Measurements from ENCODE around the gene UBE2U.
"Not testable (repeated sequence)": the region's sequence is repeated elsewhere in the genome, so short reads cannot be mapped to it uniquely, and the experiment has no call there.

UBE2U gene

DNA sequence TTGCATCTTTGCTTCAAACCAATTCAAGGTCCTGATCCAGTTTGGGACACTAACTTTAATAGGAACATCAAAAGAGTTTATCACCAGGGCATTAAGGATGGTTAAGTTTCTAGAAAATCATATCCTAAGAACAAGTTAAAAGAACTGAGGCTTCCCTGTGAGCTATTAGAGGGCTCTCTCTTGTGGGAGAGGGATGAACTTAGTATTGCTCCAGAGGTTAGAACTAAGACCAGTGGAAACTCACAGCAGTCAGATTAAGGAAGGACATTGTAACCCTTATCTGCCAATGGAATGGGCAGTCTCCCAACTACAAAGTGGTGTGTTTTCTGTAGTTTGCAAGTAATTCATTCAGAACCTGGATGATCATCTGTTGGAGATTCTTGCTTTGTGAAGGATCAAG is 36.8 kb downstream of the UBE2U start:
- no peak for DNase-seq (ENCODE audit: low spot score)

DNA sequence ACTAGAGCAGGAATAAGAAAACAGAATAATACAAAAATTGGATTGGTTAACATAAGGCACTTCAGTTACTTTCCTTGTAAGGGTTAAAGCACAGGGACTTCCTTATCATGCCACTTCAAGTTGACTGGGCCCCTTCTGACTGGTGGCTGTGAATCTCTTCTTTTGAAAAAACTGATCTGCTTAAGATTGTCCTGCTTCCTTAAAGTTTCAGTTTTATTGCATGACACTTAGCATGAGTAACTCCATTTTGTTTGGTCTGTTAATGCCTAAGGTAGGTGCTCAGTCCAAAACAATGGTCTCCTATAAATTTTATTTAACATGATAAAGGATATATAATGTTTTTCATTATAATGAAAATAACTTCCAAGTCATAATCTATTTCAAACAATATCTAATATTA is 37.6 kb downstream of the UBE2U start:
- no peak for DNase-seq (ENCODE audit: low spot score)

DNA sequence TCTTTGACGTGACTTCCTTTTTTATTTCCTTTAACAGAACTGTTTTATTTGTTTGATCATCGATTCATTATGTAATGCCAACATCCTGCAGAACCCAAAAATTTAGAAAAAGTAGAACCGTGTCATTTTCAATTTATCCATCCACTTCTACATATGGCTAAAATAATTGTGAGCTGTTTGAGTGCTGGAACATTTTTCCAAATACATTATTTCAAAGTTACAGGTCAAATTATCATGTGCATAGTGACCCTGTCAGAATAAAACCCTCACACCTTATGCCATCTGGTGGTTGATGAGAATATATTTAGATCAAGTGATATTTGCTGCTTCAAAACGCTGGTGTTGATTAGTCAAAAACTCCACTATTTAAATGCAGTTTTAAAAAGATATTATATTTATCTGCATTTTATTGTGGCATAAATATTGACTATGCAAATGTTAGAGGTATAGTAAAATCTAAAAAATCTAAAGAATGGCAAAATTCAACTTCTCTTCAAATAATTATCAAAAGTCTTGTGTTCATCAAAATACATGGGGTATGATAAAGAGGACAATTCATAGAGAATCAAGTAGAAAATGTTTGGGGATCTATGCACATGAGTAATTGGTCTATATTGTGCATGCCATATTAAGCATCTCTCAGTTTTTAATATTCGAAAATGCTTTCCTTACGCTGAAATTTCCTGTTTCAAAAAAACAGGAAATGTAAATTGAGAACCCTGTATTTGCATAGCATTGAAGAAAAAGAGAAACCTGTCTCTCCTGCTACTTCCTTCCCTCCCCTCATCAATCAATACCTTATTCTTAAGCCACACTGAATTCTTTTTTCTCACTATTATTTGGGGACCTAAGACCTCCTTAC is 39.7 kb downstream of the UBE2U start:
- DNase-seq (ENCODE audit: low spot score), result peak; percentile 17

DNA sequence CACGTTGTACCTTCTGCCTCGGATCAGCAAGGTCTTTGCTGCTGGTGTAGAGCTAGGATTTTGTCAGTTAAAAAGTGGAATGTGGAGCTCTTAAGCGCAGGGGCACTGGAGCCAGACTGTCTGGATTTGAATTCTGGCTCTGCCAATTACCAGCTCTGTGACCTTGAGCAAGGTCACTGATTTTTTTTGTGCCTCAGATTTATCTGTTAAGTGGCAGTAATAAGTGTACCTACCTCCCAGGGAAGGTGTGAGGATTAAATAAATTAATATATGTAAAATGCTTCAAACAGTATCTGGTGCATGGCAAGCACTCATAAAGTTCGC is 40.3 kb downstream of the UBE2U start:
- DNase-seq (ENCODE audit: low spot score), result no peak

DNA sequence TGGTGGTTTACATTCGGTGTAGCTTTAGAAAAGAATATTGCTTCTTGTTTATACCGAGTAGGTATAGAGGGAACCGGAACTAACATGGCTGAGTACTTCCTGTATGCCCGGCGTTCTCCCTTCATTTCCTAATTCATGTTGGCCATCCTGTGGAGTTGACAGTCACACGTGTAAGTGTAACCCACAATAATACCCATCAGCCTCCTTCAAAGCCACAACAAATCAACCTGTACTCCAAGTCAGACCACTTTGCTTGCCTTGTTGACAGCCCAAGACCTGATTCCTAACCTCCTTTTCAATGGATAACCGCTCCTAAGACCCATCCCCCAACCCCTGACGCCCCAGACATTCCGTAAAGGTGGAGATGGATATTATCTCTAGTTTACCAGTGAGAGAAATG is 42.1 kb downstream of the UBE2U start:
- DNase-seq (ENCODE audit: low spot score), result no peak

DNA sequence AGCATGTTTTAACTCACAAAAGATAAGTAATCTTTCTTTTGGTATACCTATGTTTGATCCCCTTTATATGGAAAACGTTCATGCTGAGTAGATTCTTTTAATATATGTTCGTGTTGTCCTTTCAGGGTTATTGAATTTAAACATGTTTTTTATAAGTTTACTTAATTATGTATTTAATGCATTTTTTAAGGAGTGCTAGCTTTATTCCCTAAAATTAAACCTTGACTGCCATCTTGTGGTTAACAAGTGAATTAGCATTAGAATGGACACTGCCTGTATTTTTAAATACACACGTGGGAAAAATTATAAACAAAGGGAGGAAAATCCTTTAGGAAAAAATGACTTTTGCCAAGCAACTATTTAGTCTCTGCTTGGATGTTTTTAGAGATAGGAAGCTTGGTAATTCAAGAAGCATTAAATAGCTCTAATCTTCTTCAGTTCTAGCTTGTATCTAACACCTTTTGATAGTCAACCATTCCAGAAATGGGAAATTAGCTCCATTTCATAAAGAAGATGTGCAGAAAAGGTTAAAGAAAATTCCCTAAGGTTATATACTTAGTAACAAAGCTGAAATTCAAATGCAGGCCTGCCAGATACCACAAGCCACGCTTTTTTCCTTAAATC is 43.0 kb downstream of the UBE2U start:
- peak; percentile 40 for DNase-seq (ENCODE audit: low spot score)

DNA sequence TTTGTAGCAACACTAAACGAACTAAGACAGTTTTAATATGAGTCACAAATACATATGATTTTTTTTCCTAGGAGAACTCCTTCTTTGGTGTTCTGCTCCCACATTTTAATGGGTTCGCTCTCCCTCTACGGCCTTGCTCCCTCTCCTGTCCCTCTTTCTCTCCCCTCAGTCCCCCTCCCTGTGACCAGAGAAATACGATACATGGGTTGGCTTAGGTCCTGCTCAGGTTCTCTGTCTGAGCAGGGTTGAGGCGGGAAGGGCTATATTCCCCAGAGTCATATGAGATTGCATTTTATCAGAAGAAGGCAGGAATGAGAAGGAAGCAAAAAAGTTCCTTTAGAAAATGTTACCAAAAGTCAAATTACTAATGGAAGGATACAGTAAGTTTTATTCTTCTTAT is 44.6 kb downstream of the UBE2U start:
- DNase-seq (ENCODE audit: low spot score), result no peak

DNA sequence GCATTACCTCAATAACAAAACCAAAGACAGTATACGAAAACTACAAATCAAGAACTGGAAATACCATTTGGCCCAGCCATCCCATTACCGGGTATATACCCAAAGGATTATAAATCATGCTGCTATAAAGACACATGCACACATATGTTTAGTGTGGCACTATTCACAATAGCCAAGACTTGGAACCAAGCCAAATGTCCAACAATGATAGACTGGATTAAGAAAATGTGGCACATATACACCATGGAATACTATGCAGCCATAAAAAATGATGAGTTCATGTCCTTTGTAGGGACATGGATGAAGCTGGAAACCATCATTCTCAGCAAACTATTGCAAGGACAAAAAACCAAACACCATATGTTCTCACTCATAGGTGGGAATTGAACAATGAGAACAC is 47.0 kb downstream of the UBE2U start:
- DNase-seq (ENCODE audit: low spot score), result not testable (repeated sequence)

DNA sequence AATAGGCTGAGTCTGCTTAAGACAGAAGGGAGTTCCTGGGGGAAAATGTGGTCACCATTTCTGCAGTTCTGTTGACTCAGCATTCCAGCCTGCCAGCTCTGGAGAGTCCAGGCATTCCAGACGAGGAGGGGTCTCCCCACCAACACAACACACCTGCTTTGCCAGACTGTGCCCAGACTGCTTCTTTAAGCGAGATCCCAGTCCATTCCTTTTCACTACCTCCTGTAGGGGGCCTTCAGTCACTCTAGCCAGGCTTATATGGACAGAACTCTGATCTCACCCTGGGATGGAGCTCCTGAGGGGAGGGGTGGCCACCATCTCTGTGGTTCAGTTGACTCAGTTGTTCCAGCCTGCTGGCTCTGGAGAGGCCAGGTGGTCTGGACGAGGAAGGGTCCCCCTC is 48.5 kb downstream of the UBE2U start:
- DNase-seq (ENCODE audit: low spot score), result no peak

DNA sequence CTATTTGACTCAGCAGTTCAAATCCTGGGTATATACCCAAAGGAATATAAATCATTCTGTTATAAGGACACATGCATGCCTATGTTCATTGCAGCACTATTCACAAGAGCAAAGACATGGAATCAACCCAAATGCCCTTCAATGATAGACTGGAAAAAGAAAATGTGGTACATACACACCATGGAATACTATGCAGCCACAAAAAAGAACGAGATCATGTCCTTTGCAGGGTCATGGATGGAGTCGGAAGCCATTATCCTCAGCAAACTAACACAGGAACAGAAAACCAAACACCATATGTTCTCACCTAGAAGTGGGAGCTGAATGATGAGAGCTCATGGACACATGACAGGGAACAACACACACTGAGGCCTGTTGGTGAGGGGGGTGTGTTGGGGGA is 53.8 kb downstream of the UBE2U start:
- not testable (repeated sequence) for DNase-seq (ENCODE audit: low spot score)

DNA sequence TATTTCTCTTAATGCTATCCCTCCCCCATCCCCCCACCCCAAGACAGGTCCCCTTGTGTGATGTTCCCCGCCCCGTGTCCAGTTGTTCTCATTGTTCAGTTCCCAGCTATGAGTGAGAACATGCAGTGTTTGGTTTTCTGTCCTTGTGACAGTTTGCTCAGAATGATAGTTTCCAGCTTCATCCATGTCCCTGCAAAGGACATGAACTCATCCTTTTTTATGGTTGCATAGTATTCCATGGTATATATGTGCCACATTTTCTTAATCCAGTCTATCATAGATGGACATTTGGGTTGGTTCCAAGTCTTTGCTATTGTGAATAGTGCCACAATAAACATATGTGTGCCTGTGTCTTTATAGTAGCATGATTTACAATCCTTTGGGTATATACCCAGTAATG is 55.0 kb downstream of the UBE2U start:
- not testable (repeated sequence) for DNase-seq (ENCODE audit: low spot score)

DNA sequence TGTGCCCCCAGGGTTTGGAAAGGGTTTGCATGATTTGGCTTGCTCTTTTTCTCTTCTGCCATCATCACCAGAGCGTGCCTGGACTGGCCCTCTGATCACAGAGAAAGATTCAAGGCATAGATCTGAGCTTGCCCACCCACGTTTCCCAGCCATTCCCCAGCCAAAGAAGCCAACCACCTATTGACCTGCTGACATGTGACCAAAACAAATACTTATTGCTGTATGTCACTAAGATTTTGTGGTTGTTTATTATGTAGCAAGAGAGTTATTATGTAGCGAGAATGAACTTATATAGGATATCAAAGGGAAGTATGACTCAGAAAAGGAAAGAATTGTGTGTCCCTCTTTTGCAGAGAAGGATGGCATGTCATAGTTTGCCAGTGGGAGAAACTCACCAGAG is 59.9 kb downstream of the UBE2U start:
- no peak for DNase-seq (ENCODE audit: low spot score)

DNA sequence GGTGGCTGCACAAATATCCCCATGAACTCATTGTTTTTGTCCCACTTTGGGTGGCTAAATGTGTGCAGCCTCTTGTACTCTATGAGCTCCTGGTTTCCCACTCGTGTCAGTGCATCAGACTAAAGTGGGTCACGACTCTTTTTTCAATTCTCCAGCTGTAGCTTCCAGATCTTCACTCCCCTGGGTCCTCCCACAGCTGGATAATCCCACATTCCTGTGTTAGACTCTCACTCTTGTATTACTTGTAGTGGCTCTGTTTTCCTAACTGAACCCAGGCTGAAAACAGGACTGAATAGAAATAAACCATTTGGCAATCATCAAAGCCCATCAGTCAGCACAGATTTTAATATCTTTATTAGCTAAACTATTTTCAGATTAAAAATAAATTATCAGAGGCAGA is 60.4 kb downstream of the UBE2U start:
- DNase-seq (ENCODE audit: low spot score), result no peak

DNA sequence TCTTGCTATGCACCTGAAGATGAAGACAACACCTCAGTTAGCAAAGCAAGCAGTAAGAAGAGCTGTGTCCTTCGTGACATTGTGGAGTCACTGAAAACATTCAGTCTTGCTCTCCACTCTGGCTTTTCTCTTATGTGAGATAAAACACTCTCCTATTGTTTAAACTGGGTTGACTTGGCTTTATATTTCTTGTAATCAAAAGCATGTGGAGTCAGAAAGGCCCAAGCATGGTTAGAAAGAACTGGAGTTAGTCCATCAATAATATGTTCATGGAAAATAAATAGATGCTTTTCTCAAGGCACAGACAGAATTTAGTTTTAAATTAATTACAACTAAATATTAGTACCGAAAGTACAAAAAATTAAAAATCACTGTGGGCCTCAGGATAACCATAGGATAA is 61.7 kb downstream of the UBE2U start:
- DNase-seq (ENCODE audit: low spot score), result no peak

DNA sequence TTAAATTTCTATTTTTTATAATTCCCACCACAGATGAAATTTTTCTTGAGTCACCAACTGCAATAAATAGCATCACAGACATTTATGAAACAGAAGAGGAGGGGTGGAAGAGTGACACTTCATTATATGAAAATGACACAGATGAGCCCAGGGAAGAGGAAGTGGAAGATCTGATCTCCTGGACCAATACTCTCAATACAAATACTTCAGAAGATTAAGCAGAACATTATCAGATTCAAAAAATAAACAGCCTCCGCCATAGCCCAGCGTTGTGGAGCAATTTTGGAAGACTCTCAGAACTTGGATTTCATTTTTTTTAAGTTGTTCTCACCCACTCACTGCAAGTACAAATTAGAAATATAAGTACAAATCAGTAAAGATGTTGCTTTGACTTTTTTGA is 63.6 kb downstream of the UBE2U start:
- no peak for DNase-seq (ENCODE audit: low spot score)

DNA sequence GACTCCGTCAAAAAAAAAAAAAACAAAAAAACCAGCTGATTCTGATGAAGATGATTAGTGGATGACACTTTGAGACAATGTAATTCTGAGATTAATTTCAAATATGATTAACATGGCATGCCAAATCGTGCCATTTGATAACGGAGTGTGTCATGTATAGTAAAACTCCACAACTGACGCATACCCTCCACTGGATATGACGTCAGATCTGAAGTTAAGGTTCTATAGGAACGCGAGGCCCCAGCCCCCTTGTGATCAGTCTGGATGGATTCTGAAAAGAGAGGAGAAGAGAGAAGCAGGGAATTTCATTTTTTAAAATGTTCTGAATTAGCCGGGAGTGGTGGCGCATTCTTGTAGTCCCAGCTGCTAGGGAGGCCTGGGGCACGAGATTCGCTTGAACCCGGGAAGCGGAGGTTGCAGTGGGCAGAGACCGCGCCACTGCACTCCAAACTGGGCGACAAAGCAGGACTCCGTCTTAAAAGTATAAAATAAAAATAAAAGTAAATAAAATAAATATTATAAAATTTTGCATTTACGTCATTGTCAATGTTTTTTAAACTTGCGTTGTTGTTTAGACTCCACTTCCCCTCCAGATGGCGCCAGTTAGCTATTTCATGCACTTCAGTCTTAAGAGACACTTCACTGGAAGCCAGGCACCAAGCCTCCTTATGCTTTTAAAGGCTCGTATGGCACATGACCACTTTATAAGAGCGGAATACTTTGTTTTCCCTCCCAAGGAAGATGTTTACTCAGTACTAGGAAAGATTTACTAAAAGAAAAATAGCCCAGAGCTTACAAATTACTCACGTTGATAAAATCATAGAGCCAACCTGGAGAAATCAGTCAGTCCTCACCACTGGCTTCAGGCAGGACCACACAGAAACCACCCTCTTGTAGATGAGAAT is 65.5 kb downstream of the UBE2U start:
- DNase-seq (ENCODE audit: low spot score), result peak; percentile 55

DNA sequence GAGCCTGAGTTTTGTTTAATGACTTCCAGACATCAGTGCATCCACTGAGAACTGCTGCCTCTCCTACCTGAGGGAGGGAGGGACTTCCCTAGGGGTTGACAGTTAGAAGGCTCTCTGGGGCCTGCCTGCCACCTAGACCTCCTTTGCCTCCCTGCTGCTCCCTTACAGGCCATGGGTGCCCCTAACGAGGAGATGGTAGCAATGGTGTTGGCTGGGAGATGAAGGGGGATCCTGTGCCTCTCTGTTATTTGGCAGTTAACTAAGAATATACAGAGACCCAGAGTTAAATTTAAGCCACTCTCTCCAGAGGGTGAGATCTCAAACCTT is 66.1 kb downstream of the UBE2U start:
- DNase-seq (ENCODE audit: low spot score), result no peak

DNA sequence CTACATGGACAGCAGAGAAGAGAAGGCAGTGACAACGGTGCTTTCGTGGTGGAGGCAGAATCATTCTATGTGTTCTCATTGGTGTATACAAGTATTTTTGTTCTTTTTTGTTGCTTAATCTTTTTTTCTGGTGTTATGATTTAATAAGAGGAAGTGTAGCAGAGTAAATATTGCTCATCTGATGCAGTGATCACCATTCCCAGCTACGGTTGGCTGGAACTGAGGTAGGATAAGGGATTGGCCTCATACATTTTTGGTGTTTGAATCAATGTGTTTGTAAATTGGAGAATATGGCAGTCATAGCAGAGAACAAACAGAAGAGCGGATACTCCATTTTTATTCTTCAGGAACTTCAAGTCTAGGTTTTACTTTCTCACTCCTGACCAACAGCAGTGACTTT is 76.6 kb downstream of the UBE2U start:
- no peak for DNase-seq (ENCODE audit: low spot score)

DNA sequence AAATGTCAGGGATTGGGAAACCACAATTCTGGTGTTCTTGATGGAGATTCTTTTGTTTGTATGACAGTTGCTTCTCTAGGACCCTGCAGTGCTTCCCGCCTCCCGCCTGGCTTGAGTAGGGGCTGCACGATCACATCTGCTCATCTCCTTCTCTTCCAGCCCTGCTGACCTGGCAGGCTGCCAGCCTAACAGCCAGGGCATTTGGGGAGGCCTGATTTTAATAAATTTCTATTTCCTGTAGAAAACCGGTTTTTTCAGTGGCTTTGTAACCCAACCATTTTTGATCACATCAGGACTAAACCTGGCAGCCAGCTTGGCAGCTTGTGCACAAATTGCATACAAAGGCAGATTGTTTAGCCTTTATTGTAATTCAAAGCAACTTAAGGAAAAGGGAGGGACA is 78.9 kb downstream of the UBE2U start:
- DNase-seq (ENCODE audit: low spot score), result no peak

DNA sequence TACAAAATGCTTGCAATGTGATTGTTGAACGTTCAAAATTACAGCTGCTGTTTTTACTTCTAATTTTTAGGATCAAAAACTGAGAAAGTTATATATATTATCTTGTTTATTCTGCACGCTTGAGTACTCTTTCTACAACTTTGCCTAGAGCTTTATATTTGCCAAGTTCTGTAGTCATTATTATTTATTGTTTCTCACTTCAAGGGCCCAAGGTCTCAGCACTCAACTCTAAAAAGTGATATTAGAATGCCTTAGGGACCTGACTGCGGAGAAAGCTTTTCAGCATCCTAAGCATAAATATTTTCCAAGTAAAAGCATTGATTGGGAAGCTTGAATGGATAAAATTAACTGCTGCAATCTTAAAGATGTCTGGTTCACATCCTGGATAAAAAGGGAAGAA is 83.6 kb downstream of the UBE2U start:
- DNase-seq (ENCODE audit: low spot score), result no peak

DNA sequence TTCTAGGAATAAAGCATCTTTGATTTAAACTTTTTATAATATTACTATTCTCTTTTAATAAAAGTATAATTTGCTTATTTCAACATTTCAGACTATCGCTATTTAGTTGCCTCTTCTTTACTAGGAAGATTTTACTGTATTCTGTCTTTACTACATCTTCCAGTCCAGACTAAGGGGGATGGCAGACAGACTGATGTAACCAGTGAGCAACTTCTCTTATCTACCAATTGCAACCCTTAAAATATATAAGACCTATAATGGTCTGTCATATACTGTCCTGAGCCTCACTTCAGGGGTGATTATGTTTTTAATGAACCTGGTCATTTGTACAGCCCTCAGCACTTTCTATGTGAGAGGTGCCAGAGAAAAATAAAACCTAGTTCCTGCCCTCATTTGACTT is 87.0 kb downstream of the UBE2U start:
- DNase-seq (ENCODE audit: low spot score), result no peak

DNA sequence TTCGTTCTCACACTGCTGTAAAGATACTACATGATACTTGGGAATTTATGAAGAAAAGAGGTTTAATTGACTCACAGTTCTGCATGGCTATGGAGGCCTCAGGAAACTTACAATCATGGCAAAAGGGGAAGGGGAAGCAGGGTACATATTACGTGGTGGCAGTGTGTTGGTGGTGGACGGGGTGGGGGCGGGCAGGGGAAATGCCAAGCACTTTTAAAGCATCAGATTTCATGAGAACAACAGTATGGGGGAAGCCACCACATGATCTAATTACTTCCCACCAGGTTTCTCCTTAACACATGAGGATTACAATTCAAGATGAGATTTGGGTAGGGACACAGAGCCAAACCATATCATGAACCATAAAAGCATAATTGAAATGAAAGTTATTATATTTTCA is 88.5 kb downstream of the UBE2U start:
- DNase-seq (ENCODE audit: low spot score), result no peak

DNA sequence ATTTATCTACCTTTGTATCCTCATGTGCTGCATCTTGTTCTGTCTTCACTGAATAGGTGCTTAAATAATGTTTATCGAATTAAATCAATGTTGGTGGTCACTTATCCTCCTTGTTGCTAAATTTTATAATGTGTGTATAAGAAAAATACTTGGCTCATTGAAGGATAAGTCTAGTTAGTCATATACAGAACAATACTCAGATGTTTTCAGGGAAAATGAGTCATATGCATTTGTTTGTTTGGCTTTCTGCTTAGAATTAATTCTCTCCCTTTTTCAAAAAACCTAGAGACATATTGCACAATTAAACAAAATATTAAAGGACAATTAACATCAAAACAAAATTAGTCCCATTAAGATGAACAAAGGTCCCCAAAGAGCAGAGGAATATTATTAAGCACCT is 89.0 kb downstream of the UBE2U start:
- DNase-seq (ENCODE audit: low spot score), result no peak
